SK-N-SH (cell line): ENCODE measurements around the gene NPAS3. TPM values are rescaled to one million over a fixed set of nuclear protein-coding genes. Genes with fewer than 3 reads are reported as not detected.

ENCODE experiments used
- CTCF ChIA-PET: fragments of 300-600, 350-600 bp; formaldehyde crosslinking; extraction: SDS; loops from one replicate; lab custom pipeline; 2021; lab: Yijun Ruan, JAX
- POLR2A ChIA-PET: fragments of 350-600 bp; sonication (Branson Sonifier 250); formaldehyde crosslinking; extraction: SDS; loops from one replicate; lab custom pipeline; 2020; ENCODE audit warnings: antibody characterized with exemption, inconsistent platforms; lab: Yijun Ruan, JAX
- DNase-seq: peaks from one replicate; pipeline ENCODE4 v3.0.0; 2012
- H2AFZ ChIP-seq: fragments of 200-600 bp; sonication (generic); 2 replicates; pipeline ENCODE4 v1.8.1; 2016; ENCODE audit warnings: antibody characterized with exemption, mild to moderate bottlenecking, low read depth
- H3F3A ChIP-seq: fragments of 200-600 bp; sonication (generic); replicated peaks from 2 replicates; pipeline ENCODE3; 2016; ENCODE audit warnings: antibody characterized with exemption, mild to moderate bottlenecking; ENCODE audit not compliant: insufficient read depth
- H3K27ac ChIP-seq, 2 experiments: fragments of 200-500 bp in 1 of 2; fragments of 200-600 bp in 1 of 2; sonication (Bioruptor generic) in 1 of 2; sonication (generic), shearing (Covaris generic) in 1 of 2; 2 replicates each; pipeline versions ENCODE4 v1.5.1 to v1.6.1; 2014 to 2016; ENCODE audit warnings: low read depth in 2 of 2, inconsistent platforms in 1 of 2, low read length in 1 of 2, mild to moderate bottlenecking in 1 of 2, mixed read lengths in 1 of 2
- H3K27me3 ChIP-seq: fragments of 200-600 bp; sonication (generic), shearing (Covaris generic); 2 replicates; pipeline ENCODE4 v1.6.1; 2016; ENCODE audit warnings: mixed run types; ENCODE audit not compliant: insufficient read depth
- H3K36me3 ChIP-seq, 2 experiments: fragments of 200-500 bp in 1 of 2; fragments of 200-600 bp in 1 of 2; sonication (Bioruptor generic) in 1 of 2; sonication (generic) in 1 of 2; replicated peaks in 1 of 2; 2 replicates each; pipeline versions ENCODE3 to v1.5.1; 2014 to 2016; ENCODE audit warnings: low read length in 1 of 2, mild to moderate bottlenecking in 1 of 2; ENCODE audit not compliant: insufficient read depth in 2 of 2, control insufficient read depth in 1 of 2
- H3K4me1 ChIP-seq, 2 experiments: fragments of 200-500 bp in 1 of 2; fragments of 200-600 bp in 1 of 2; sonication (Bioruptor generic) in 1 of 2; sonication (generic), shearing (Covaris generic) in 1 of 2; 2 replicates each; pipeline versions ENCODE4 v1.5.1 to v1.6.1; 2014 to 2016; ENCODE audit warnings: low read depth in 1 of 2, low read length in 1 of 2, mixed run types in 1 of 2; ENCODE audit not compliant: insufficient read depth in 2 of 2, control insufficient read depth in 1 of 2
- H3K4me2 ChIP-seq: fragments of 200-600 bp; sonication (generic), shearing (Covaris generic); 2 replicates; pipeline ENCODE4 v1.6.1; 2017; ENCODE audit warnings: mixed run types
- H3K4me3 ChIP-seq, 2 experiments: fragments of 200-500 bp in 1 of 2; fragments of 200-600 bp in 1 of 2; sonication (Bioruptor generic) in 1 of 2; sonication (generic), shearing (Covaris generic) in 1 of 2; 2 replicates each; pipeline versions ENCODE4 v1.5.1 to v1.8.1; 2014 to 2016; ENCODE audit warnings: low read depth in 2 of 2, inconsistent platforms in 1 of 2, low read length in 1 of 2, mild to moderate bottlenecking in 1 of 2, mixed read lengths in 1 of 2, moderate library complexity in 1 of 2
- H3K79me2 ChIP-seq: fragments of 200-600 bp; sonication (generic); 2 replicates; pipeline ENCODE4 v1.8.1; 2017; ENCODE audit warnings: mild to moderate bottlenecking; ENCODE audit not compliant: insufficient read depth
- H3K9ac ChIP-seq: fragments of 200-600 bp; sonication (generic); 2 replicates; pipeline ENCODE4 v1.6.1; 2017; ENCODE audit warnings: mixed run types
- H3K9me2 ChIP-seq: fragments of 200-600 bp; sonication (generic); 2 replicates; pipeline ENCODE4 v1.6.1; 2017; ENCODE audit warnings: mixed run types
- H3K9me3 ChIP-seq: fragments of 200-600 bp; sonication (generic); 2 replicates; pipeline ENCODE4 v1.6.1; 2017; ENCODE audit warnings: mixed run types, mild to moderate bottlenecking, moderate library complexity
- H4K20me1 ChIP-seq: fragments of 200-600 bp; sonication (generic); 2 replicates; pipeline ENCODE4 v1.6.1; 2017; ENCODE audit warnings: mild to moderate bottlenecking, mixed run types; ENCODE audit not compliant: insufficient read depth
- CHD2 ChIP-seq: fragments of 150-350 bp; IDR thresholded peaks from 2 replicates; pipeline ENCODE4 v1.6.1; 2018; ENCODE audit warnings: low read length; ENCODE audit not compliant: partially characterized antibody
- EZH2phosphoT487 ChIP-seq: fragments of 200-600 bp; sonication (generic); IDR thresholded peaks from 2 replicates; pipeline ENCODE4 v1.6.1; 2017; ENCODE audit warnings: low read depth, mixed run types, mild to moderate bottlenecking, antibody characterized with exemption, moderate library complexity, borderline replicate concordance
- FOSL2 ChIP-seq: IDR thresholded peaks from 2 replicates; pipeline ENCODE4 v1.4.0; 2012; ENCODE audit warnings: low read depth, mild to moderate bottlenecking, moderate library complexity, borderline replicate concordance
- GABPA ChIP-seq: IDR thresholded peaks from 2 replicates; pipeline ENCODE4 v1.4.0; 2012; ENCODE audit warnings: low read depth, mild to moderate bottlenecking
- GATA2 ChIP-seq: sonication (generic); formaldehyde crosslinking; IDR thresholded peaks from 2 replicates; pipeline ENCODE4 v1.5.0; 2020; ENCODE audit warnings: mild to moderate bottlenecking, missing genetic modification reagents
- NRF1 ChIP-seq: IDR thresholded peaks from 2 replicates; pipeline ENCODE4 v1.6.1; 2012; ENCODE audit warnings: low read depth, mild to moderate bottlenecking, low read length
- POLR2AphosphoS5 ChIP-seq: IDR thresholded peaks from 2 replicates; pipeline ENCODE4 v1.6.1; 2012; ENCODE audit warnings: low read depth, low read length
- RCOR1 ChIP-seq: fragments of 150-350 bp; IDR thresholded peaks from 2 replicates; pipeline ENCODE4 v1.6.1; 2017; ENCODE audit warnings: antibody characterized with exemption, low read length
- RXRA ChIP-seq: IDR thresholded peaks from 2 replicates; pipeline ENCODE4 v1.4.0; 2012; ENCODE audit warnings: low read depth, mild to moderate bottlenecking, borderline replicate concordance
- TAF1 ChIP-seq: IDR thresholded peaks from 2 replicates; pipeline ENCODE4 v1.6.1; 2012; ENCODE audit warnings: low read depth, mild to moderate bottlenecking, low read length, moderate library complexity, borderline replicate concordance
- TEAD4 ChIP-seq: IDR thresholded peaks from 2 replicates; pipeline ENCODE4 v1.4.0; 2012; ENCODE audit warnings: mild to moderate bottlenecking, borderline replicate concordance; ENCODE audit not compliant: insufficient read depth
- WGBS: methylation state at CpG from one replicate; pipeline ENCODE4 v1.1.6; 2017; ENCODE audit warnings: low lambda C conversion rate; 5-methylcytosine and 5-hydroxymethylcytosine counted together
- polyA plus RNA-seq, 3 experiments: library from polyadenylated mRNA; depleted of rRNA; stranded (reverse); fragments of >200 nt; gene quantifications; 2 replicates each; pipeline ENCODE4 v1.2.3, GENCODE V29; 2012
- TF ChIP-seq, protein P1 (sequence below): IDR thresholded peaks from 2 replicates; pipeline ENCODE4; 2012
- TF ChIP-seq, protein P2 (sequence below): fragments of 150-350 bp; IDR thresholded peaks from 2 replicates; pipeline ENCODE4 v1.6.1; 2017; ENCODE audit warnings: antibody characterized with exemption, low read length, low read depth, borderline replicate concordance
- TF ChIP-seq, protein P3 (sequence below): IDR thresholded peaks from 2 replicates; pipeline ENCODE4 v1.4.0; 2012; ENCODE audit warnings: low read depth, borderline replicate concordance
- TF ChIP-seq, protein P4 (sequence below): fragments of 150-350 bp; IDR thresholded peaks from 2 replicates; pipeline ENCODE4 v1.6.1; 2016; ENCODE audit warnings: mild to moderate bottlenecking, low read depth, low read length
- TF ChIP-seq, protein P5 (sequence below): IDR thresholded peaks from 2 replicates; pipeline ENCODE4 v1.4.0; 2012; ENCODE audit warnings: low read depth
- TF ChIP-seq, protein P6 (sequence below): IDR thresholded peaks from 2 replicates; pipeline ENCODE4 v1.6.1; 2012; ENCODE audit warnings: mild to moderate bottlenecking, low read depth, low read length, moderate library complexity
- TF ChIP-seq, protein P7 (sequence below): IDR thresholded peaks from 2 replicates; pipeline ENCODE4 v1.4.0; 2012; ENCODE audit warnings: low read depth, borderline replicate concordance

Gene NPAS3
- polyA plus RNA-seq, 1 of the 3 experiments (the other 2 are of a cell fraction), result 4.3 TPM

DNA sequence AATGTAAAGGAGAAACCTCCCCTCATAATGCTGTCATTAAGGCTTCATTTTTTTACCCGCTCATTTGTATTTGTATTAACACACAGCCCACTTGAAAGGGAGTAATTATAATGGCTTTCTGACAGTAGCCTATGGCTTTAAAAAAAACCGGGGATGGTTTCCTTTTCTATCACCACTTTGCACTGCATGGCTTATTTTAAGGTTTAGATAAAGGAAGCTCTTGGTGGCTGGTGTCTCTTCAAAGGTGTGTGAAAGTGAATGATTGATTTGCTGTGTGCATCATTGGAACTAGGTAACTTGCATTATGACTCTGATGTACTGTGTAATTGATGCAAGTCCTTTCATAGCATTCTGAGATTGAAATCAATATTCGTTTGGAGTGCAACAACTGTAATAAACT, 80.7 kb downstream of the NPAS3 start (continued):
- no peak for TF ChIP-seq RXRA
- no peak for TF ChIP-seq NRF1
- TF ChIP-seq EZH2phosphoT487, result no peak
- no peak for TF ChIP-seq TAF1
- no peak for TF ChIP-seq TEAD4
- TF ChIP-seq, protein P1, sequence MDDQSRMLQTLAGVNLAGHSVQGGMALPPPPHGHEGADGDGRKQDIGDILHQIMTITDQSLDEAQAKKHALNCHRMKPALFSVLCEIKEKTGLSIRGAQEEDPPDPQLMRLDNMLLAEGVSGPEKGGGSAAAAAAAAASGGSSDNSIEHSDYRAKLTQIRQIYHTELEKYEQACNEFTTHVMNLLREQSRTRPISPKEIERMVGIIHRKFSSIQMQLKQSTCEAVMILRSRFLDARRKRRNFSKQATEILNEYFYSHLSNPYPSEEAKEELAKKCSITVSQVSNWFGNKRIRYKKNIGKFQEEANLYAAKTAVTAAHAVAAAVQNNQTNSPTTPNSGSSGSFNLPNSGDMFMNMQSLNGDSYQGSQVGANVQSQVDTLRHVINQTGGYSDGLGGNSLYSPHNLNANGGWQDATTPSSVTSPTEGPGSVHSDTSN, result no peak
- TF ChIP-seq, protein P2, sequence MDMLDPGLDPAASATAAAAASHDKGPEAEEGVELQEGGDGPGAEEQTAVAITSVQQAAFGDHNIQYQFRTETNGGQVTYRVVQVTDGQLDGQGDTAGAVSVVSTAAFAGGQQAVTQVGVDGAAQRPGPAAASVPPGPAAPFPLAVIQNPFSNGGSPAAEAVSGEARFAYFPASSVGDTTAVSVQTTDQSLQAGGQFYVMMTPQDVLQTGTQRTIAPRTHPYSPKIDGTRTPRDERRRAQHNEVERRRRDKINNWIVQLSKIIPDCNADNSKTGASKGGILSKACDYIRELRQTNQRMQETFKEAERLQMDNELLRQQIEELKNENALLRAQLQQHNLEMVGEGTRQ, result no peak
- no peak for TF ChIP-seq GATA2 (CRISPR knock-in tag)
- no peak for TF ChIP-seq FOSL2

DNA sequence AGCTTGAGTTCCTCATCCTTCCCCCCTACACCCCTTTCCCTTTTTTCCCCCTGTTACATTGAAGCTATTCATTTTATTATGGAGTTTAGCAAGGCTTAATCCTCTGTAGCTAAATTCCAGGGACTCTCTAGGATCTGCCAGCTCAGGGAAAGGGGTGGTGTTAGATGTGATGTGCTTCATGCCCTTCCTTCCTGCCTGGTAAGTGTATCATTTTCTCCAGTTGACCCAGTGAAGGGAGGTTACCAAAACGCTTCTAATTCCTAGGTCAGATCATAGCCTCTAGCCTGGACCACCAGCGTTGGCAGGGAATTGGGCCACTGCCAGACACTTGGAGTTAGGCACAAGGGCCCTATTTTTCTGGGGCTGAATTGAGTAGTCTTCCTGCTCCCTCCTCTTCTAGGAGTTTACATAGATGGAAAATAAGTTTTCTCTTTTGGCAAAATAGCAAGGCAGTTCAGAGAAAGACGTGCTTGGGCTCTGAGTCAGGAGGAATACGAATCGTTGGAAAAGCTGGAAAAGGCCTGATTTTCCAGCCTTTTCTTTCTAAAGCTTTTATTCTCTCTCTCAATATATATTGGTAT, 88.3 kb downstream of the NPAS3 start:
- Histone ChIP-seq H3K27me3 (no peaks in the 10 kb centered on the region), H3F3A (no peaks in the 10 kb centered on the region), H3K9me2 (no peaks in the 10 kb centered on the region), H3K4me1 (no peaks in the 10 kb centered on the region), H3K9me3 (no peaks in the 10 kb centered on the region), H3K9ac (no peak overlapping the region), H3K4me2 (no peak overlapping the region), H3K79me2 (no peaks in the 10 kb centered on the region), H3K27ac (no peak overlapping the region), H4K20me1 (no peaks in the 10 kb centered on the region), H3K36me3 (no peaks in the 10 kb centered on the region), H2AFZ (no peak overlapping the region), H3K4me3 (no peak overlapping the region)
- no peak for DNase-seq
- CTCF ChIA-PET, result no interaction called here
- 71% methylated on average over 5 of the region's 5 CpGs for WGBS
- POLR2A ChIA-PET, result no interaction called here
- TF ChIP-seq EZH2phosphoT487 (no peak), GABPA (no peak), GATA2 (CRISPR knock-in tag) (no peak), CHD2 (no peak), RXRA (no peak), POLR2AphosphoS5 (no peak), TAF1 (no peak), RCOR1 (no peak)
- TF ChIP-seq, protein P3, sequence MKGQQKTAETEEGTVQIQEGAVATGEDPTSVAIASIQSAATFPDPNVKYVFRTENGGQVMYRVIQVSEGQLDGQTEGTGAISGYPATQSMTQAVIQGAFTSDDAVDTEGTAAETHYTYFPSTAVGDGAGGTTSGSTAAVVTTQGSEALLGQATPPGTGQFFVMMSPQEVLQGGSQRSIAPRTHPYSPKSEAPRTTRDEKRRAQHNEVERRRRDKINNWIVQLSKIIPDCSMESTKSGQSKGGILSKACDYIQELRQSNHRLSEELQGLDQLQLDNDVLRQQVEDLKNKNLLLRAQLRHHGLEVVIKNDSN, result no peak
- TF ChIP-seq, protein P4, sequence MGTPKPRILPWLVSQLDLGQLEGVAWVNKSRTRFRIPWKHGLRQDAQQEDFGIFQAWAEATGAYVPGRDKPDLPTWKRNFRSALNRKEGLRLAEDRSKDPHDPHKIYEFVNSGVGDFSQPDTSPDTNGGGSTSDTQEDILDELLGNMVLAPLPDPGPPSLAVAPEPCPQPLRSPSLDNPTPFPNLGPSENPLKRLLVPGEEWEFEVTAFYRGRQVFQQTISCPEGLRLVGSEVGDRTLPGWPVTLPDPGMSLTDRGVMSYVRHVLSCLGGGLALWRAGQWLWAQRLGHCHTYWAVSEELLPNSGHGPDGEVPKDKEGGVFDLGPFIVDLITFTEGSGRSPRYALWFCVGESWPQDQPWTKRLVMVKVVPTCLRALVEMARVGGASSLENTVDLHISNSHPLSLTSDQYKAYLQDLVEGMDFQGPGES, result no peak
- TF ChIP-seq, protein P5, sequence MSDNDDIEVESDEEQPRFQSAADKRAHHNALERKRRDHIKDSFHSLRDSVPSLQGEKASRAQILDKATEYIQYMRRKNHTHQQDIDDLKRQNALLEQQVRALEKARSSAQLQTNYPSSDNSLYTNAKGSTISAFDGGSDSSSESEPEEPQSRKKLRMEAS, result no peak
- TF ChIP-seq, protein P6, sequence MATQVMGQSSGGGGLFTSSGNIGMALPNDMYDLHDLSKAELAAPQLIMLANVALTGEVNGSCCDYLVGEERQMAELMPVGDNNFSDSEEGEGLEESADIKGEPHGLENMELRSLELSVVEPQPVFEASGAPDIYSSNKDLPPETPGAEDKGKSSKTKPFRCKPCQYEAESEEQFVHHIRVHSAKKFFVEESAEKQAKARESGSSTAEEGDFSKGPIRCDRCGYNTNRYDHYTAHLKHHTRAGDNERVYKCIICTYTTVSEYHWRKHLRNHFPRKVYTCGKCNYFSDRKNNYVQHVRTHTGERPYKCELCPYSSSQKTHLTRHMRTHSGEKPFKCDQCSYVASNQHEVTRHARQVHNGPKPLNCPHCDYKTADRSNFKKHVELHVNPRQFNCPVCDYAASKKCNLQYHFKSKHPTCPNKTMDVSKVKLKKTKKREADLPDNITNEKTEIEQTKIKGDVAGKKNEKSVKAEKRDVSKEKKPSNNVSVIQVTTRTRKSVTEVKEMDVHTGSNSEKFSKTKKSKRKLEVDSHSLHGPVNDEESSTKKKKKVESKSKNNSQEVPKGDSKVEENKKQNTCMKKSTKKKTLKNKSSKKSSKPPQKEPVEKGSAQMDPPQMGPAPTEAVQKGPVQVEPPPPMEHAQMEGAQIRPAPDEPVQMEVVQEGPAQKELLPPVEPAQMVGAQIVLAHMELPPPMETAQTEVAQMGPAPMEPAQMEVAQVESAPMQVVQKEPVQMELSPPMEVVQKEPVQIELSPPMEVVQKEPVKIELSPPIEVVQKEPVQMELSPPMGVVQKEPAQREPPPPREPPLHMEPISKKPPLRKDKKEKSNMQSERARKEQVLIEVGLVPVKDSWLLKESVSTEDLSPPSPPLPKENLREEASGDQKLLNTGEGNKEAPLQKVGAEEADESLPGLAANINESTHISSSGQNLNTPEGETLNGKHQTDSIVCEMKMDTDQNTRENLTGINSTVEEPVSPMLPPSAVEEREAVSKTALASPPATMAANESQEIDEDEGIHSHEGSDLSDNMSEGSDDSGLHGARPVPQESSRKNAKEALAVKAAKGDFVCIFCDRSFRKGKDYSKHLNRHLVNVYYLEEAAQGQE, result no peak
- TF ChIP-seq, protein P2, result no peak
- TF ChIP-seq, protein P7, sequence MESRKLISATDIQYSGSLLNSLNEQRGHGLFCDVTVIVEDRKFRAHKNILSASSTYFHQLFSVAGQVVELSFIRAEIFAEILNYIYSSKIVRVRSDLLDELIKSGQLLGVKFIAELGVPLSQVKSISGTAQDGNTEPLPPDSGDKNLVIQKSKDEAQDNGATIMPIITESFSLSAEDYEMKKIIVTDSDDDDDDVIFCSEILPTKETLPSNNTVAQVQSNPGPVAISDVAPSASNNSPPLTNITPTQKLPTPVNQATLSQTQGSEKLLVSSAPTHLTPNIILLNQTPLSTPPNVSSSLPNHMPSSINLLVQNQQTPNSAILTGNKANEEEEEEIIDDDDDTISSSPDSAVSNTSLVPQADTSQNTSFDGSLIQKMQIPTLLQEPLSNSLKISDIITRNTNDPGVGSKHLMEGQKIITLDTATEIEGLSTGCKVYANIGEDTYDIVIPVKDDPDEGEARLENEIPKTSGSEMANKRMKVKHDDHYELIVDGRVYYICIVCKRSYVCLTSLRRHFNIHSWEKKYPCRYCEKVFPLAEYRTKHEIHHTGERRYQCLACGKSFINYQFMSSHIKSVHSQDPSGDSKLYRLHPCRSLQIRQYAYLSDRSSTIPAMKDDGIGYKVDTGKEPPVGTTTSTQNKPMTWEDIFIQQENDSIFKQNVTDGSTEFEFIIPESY, result no peak
